ENCODE results near the gene CEP85. TPM values are rescaled to one million over a fixed set of nuclear protein-coding genes. Genes with fewer than 3 reads are reported as not detected.
A peak's percentile ranks its signal among the peaks of the same experiment; 100 is the strongest.

The CEP85 gene
- total and polyA plus RNA-seq, 9 of the 15 experiments (the other 6 are each of a cell fraction or from before 2014, with no cell fraction given) = 42.1 to 140 (median 92.6) TPM

GRCh38 chr1:26237230-26237966, 3.4 kb downstream of the CEP85 start (continued):
- TF ChIP-seq REST (IDR thresholded peaks at IDR 0.05; ENCODE audit: borderline replicate concordance) (0 out of 2 replicates have a peak, but pooled peaks have one; percentile 20), REST (CRISPR knock-in tag; IDR thresholded peaks at IDR 0.05; ENCODE audit: low read depth) (no peak), U2AF1 (optimal IDR thresholded peaks at IDR 0.05; ENCODE audit: low read depth, low read length) (no peak), ZNF785 (CRISPR knock-in tag; IDR thresholded peaks at IDR 0.05) (no peak), MTA2 (IDR thresholded peaks at IDR 0.05; ENCODE audit: low read depth) (no peak), SMC3 (conservative IDR thresholded peaks at IDR 0.05; ENCODE audit: insufficient read depth, low read depth, low read length) (no peak), ZNF311 (CRISPR knock-in tag; IDR thresholded peaks at IDR 0.05) (no peak), RBFOX2 (IDR thresholded peaks at IDR 0.05; ENCODE audit: low read depth, low read length) (no peak), ZBTB5 (IDR thresholded peaks at IDR 0.05) (no peak), MXI1 (IDR thresholded peaks at IDR 0.05; ENCODE audit: low read depth, low read length) (no peak), KAT8 (IDR thresholded peaks at IDR 0.05; ENCODE audit: low read depth) (no peak)
- TF ChIP-seq, protein P1, sequence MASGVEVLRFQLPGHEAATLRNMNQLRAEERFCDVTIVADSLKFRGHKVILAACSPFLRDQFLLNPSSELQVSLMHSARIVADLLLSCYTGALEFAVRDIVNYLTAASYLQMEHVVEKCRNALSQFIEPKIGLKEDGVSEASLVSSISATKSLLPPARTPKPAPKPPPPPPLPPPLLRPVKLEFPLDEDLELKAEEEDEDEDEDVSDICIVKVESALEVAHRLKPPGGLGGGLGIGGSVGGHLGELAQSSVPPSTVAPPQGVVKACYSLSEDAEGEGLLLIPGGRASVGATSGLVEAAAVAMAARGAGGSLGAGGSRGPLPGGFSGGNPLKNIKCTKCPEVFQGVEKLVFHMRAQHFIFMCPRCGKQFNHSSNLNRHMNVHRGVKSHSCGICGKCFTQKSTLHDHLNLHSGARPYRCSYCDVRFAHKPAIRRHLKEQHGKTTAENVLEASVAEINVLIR (CRISPR knock-in tag; IDR thresholded peaks at IDR 0.05) = no peak

Measured in K562 (cell line).